OCI-LY7 (cell line): ENCODE data around the gene GIPC2.

Experiments
- CTCF ChIP-seq: fragments of 200-600 bp; sonication (generic); conservative IDR thresholded peaks from 2 replicates; pipeline ENCODE4 v1.5.1; 2014; ENCODE audit warnings: mild to moderate bottlenecking, antibody characterized with exemption, low read length, moderate library complexity, mixed read lengths
- EZH2phosphoT487 ChIP-seq: fragments of 200-600 bp; sonication (generic); IDR thresholded peaks from 2 replicates; pipeline ENCODE4 v1.6.1; 2018; ENCODE audit warnings: low read depth, borderline replicate concordance, mild to moderate bottlenecking, mixed run types, antibody characterized with exemption, low read length, moderate library complexity, mixed read lengths

- no peak for TF ChIP-seq CTCF
- TF ChIP-seq EZH2phosphoT487: no peak
Observed at GRCh38 chr1:78147031-78147430, 101.3 kb downstream of the GIPC2 start.
